Stimulated activated CD4-positive, alpha-beta T cell treated with anti-CD3 and anti-CD28 coated beads, Interleukin-2, amount 100 ng/mL, for 48 hours (primary cell): ENCODE measurements around the gene NUBPL.
"Not testable (repeated sequence)": the region's sequence is repeated elsewhere in the genome, so short reads cannot be mapped to it uniquely, and the experiment has no call there.

Experiments
- DNase-seq, 2 donors: peaks; one replicate each; pipeline ENCODE4 v3.0.0-alpha.2; 2020

NUBPL gene

DNA sequence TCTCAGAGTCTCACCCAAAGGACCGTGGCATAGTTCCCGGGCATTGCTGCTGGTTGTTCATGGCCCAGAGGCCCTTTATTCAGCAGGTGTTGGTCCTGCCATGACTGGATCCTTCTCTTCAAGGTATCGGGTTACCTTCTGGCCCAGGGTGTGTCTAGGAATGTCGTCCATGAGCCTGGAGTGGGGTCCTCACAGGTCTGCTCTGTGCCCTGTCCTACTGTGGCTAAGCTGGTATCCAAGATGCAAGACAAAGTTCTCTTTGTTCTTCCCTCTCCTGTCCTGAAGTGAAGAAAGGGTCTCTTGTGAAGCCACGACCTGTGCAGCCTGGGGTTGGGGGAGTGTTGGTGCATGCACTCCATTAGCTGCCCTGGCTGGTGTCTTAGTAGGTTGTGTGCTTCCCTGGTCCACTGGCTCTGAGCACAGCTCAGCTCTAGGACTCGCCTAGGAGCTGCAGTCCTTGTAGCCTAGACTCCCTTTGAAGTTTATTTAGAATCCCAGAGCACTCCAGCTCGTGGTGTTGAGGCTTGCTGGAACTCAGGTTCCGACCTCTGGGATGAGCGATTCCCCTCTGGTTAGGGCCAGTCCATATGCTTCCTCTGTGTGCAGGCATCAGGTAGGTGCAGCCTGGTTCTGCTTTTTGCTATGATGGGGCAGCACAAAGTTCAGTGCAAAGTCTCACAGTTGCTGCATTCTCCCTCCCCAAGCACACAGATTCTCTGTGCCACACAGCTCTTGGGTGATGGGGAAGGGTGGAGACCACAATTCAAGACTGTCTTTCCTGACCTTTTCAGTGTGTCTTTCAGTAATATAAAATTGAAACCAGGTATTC is 117.4 kb downstream of the NUBPL start:
- no peak for DNase-seq

DNA sequence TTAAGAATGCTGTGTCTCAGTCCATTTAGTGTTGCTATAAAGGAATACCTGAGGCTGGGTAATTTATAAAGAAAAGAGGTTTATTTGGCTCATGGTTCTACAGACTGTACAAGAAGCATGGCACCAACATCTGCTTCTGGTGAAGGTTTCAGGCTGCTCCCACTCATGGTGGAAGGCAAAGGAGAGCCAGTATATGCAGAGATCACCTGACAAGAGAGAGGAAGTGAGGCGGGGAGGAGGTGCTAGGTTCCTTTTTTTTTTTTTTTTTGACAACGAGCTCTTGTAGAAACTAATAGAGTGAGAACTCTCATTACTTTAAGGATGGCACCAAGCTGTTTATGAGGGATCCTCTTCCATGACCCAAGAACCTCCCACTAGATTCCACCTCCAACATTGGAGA is 121.6 kb downstream of the NUBPL start:
- DNase-seq: no peak

DNA sequence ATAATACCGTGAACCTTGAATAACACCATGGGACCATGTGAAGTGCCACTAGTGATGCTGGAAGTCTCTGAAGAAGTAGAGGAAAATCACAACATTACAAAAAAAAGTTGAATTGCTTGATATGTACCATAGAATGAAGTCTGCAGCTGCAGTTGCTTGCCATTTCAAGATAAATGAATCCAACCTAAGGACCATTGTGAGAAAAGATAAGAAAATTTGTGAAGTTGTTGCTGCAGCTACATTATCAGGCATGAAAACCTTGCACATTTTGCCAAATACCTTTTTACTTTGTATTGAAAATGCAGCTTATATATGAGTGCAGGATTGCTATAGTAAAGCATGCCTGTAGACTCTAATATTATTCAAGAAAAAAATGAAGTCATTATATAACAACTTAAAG is 126.5 kb downstream of the NUBPL start:
- no peak for DNase-seq

DNA sequence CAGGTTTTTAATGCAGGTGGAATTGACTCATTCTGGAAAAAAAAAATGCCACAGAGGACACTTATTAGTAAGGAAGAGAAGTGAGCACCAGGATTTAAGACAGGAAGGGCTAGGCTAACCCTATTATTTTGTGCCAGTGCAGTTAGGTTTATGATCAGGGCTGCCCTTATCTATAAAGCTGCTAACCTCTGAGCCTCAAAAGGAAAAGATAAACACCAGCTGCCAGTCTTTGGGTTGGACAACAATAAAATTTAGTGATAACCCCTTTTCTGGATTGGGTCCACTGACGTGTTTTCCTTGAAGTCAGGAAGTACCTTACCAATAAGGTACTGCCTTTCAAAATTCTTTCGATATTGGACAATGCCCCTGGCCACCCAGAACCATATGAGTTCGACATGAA is 128.9 kb downstream of the NUBPL start:
- no peak for DNase-seq

DNA sequence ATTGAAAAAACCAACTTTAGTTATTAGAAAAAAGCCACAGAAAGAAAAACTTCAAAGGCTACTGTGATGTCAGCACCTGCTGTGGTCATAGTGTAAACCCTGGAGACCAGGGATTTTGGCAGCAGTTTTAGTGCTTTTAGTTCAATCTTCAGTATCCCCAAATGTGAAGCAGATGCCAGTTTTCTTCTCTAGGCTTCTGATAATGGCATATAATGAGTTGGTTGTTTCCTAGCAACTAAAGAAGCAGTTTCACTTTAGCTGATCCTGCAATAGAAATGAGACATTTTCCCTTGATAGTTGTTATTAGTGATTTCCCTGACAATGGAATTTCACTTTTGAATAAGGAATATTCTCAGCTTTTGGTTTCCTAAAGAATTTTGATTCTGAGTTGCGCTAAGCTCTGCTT is 131.2 kb downstream of the NUBPL start:
- DNase-seq: no peak

DNA sequence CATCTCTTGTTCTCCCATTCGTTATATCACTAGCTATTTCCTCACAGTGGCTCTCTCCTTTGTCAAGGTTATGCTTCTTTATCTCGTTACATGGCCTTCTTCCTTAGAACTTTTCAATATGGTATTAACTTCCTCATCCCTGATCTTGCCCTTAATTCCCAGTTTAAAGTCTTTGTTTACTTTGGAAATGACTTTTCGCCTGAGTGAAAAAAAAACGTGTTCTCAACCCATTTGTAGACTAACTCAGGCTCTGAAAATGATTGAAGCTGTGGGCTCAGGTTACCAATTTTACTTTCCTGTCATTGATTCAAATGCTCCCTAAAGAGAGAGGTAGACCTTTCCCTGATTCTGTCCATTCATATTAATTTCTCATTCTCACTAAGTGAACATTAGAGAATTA is 135.2 kb downstream of the NUBPL start:
- DNase-seq: no peak

DNA sequence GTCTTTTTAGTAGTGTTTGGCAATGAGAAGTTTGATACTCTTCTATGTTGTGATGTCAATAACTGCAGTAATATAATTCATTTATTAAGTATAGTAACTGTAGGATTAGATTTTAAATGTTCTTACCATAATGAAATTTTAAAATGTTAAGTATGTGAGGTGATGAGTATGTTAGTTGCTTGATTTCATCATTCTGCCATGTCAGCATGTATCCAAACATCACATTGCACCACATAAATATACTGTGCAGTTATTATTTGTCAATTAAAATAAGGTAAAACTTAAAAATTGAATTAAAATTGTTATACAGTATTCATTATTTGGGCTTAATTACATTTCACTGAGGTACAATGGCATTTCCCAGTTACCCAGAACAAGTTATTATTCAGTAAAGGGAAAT is 138.6 kb downstream of the NUBPL start:
- no peak for DNase-seq

DNA sequence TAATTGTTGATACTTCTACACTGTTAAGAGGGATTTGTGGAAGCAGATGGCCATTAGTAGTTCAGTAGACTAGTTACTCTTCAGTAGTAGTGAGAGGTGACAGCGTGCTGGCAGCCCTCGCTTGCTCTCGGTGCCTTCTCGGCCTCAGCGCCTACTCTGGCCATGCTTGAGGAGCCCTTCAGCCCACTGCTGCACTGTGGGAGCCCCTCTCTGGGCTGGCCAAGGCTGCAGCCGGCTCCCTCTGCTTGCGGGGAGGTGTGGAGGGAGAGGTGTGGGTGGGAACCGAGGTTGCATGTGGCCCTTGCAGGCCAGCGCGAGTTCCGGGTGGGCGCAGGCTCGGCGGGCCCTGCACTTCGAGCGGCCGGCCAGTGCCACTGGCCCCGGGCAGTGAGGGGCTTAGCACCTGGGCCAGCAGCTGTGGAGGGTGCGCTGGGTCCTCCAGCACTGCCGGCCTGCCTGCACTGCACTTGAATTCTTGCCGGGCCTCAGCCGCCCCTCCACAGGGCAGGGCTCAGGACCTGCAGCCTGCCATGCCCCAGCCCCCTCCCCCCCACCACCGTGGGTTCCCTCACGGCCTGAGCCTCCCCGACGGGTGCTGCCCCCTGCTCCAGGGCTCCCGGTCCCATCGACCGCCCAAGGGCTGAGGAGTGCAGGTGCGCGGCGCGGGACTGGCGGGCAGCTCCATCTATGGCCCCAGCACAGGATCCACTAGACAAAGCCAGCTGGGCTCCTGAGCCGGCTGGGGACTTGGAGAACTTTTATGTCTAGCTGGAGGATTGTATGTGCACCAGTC is 139.3 kb downstream of the NUBPL start:
- no peak for DNase-seq

DNA sequence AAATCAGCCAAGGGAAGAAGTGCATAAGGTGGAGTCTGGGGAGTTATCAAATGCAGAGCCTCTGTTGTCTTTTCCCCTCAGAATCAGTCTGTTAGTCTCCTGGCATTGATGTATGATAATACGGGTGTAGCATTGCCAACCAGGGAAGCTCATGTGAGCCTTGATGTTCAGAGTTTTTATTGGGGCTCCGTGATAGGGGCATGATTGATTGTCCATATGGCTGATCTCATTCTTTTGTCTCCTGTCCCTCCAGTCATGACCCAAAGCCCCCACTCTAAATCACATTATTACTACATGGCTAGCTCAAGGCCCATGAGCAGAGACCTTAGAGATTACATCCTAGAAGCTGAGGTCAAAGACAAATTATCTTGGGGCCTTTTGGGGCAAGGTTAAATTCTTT is 140.9 kb downstream of the NUBPL start:
- DNase-seq: no peak

DNA sequence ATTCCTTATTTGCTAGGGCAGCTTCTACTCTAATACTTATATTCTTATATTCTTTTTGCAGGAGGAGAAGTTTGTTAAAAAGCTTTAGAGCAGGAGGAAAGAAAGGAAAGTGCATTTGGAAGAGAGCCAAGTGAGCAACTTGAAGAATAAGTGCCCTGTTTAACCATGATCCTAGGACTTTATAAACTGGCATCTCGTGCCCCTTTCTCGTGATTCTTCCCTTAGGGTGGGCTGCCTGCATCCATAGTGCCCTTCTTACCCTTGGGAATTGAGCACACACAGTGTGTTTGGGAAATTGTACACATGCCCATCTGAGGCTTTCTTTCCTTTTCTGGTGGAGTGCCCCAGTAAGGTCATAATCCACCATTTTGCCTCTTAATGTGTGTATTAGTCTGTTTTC is 141.9 kb downstream of the NUBPL start:
- DNase-seq: no peak

DNA sequence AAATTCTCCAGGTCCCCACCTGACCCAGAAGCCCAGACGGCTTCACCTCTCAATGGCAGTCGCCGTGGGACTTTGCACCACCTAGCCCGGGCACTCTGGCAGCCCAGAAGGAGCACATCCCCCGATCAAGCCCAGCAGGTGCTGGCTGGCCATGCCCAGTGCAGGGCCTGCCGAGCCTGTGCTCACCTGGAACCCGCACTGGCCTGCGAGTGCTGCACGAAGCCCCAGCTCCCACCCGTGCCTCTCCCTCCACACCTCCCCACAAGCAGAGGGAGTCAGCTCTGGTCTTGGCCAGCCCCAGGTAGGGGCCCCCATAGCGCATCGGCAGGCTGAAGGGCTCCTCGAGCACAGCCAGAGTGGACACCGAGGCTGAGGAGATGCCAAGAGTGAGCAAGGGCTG is 144.5 kb downstream of the NUBPL start:
- DNase-seq: no peak

DNA sequence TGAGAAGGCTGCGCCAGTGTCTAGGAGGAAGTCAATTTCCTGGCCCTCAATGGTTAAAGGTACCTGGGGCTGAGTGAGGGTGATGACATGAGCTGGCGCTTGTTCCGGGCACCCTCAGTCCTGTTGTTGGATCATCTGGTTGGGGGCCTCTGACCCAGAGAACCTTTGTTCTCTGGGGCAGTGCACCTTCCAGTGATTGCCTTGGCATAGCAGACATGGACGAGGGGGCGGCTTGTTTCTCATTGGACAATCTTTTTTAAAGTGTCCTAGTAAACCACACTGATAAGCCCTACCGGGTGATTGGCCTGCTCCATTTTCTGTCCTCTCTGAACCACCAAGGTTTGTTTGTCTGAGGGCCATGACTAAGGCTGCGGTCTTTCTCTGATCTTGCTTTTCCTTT is 147.5 kb downstream of the NUBPL start:
- DNase-seq: not testable (repeated sequence)

DNA sequence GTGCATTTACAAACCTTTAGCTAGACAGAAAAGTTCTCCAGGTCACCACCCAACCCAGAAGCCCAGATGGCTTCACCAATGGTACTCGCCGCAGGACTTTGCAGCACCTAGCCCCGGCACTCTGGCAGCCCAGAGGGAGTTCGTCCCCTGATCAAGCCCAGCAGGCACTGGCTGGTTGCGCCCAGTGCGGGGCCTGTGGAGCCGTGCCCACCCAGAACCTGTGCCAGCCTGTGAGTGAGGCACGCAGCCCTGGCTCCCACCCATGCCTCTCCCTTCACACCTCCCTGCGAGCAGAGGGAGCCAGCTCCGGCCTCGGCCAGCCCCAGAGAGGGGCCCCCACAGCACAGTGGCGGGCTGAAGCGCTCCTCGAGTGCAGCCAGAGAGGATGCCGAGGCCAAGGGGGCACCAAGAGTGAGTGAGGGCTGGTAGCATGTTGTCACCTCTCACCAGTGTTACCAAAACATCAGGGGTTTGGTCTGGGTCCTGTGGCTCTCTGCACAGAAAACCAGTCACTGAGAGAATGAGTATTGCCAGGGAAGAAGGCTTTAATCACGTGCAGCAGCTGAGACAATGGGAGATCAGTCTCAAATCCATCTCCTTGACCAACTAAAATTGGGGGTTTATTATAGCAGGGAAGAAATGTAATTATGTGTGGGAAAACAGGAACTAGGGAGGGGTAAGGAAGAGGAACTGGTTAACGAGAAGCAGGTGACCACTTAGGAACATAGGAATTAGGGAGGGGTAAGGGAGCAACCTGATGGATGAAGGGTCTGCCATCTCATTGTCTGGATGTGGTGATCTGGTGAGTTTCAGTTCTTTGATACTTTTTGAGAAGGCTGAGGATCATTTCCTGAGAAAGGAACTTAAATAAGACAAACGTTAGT is 151.3 kb downstream of the NUBPL start:
- DNase-seq: no peak

DNA sequence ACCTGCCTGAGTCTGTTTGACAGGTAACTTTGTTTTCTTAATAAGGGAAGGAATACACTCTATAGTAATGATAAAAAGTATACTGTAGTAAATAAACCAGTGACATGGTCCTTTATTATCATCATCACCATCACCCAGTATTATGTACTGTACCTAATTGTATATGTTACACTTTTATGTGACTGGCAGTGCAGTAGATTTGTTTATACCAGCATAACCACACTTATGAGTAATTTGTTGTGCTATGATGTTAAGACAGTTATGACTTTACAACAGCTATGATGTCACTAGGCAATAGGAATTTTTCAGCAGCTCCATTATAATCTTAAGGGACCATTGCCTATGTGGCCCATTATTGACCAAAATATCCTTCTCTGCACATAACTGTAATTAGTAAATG is 155.0 kb downstream of the NUBPL start:
- no peak for DNase-seq

DNA sequence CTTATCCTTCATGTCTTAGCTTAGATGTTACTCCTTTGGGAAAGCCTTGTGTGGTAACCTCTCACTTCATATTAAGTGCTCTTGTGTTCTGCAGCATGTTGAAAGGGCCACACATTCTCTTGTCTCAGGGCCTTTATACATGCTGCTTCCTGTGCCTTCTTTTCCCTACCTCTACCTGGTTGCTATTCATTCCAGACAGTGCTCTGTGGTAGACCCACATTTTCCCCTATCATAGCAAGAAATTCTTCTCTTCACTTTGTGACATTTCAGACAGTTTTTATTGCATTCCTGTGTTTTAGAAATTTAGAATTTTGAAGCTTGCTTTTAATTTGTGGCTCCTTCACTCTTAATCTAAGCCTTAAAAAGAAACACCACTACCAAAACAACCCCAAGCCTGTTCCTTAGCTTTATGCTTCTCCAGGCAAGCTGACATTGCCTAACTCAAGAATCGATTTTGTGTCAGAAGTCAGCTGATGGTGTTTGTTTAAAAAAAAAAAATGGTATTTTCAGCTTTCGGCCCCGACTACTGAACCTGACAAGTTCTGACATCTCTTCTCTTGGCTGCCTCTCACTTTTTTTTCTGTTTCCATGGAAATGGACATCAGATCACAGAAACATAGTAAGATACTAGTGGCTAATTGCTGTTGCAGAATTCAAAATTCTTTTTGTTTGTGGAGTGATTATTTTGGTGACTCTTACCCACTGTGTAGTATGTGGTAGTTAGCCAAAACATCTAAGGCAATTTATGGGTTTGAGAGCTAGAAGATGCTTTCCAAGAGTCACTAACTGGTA is 156.3 kb downstream of the NUBPL start:
- DNase-seq: no peak

DNA sequence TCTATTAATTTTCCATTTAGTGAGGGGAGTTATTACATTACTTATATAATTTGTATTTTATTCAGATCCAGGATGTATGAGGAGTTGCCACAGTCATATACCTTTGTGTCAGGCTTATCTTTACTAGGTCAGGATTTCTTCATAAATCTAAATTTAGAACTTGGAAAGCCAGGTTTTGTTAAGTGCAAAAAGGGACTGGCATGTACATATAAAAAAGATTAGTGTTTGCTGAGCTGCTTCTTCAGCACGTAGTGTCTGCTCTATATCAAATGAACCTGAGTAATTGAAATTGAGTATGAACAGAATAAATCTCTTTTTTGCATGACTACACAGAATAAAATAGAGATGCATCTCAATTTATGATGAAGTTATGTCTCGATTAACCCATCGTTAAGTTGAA is 157.4 kb downstream of the NUBPL start:
- DNase-seq: no peak

DNA sequence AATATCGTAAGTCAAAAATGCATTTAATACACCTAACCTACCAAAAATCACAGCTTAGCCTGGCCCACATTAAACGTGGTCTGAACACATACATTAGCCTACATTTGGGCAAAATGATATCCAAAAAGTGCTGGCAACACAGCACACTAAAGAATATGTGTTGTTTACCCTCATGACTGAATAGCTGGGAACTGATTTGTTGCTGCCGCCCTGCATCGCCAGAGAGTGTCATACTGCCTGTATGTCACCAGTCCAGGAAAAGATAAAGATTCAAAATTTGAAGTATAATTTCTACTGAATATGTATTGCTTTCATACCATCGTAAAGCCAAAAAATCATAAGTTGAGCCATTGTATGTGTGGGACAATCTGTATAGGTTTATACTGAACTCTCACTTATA is 157.8 kb downstream of the NUBPL start:
- no peak for DNase-seq

DNA sequence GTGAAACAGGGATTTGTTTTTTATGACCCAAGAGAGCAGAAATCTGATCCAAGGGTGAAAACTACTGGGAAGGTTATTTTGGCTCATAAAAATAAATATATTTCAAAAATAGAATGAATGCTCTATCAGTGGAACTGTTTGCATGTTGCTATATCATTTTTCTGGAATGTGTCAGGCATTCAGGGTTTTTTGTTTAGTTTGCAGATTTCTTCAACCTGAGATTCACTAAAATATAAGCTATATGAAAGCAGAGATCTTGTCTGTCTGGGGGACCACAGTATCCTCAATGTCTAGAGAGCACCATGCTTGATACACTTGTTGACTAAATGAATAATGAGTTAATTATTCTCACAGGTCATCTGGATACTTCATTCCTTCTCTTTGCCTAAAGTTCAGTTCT is 165.1 kb downstream of the NUBPL start:
- DNase-seq: no peak

DNA sequence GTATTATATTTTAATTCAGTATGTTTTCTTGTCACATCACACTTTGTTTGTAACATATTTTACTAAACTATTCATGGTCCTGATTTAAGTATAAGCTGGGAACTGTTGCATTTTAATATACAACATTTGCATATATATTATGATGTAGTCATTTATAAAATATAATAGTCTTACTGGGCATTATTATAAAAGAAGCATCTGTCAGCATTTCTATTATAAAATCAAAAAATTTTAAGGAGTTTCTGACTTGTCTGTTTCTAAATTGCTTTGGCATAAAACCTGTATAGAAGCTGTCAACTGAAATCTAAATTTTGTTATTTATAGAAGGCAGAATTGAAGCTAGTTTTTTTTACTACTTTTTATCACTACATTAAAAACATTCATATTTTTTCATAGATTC is 166.6 kb downstream of the NUBPL start:
- no peak for DNase-seq

DNA sequence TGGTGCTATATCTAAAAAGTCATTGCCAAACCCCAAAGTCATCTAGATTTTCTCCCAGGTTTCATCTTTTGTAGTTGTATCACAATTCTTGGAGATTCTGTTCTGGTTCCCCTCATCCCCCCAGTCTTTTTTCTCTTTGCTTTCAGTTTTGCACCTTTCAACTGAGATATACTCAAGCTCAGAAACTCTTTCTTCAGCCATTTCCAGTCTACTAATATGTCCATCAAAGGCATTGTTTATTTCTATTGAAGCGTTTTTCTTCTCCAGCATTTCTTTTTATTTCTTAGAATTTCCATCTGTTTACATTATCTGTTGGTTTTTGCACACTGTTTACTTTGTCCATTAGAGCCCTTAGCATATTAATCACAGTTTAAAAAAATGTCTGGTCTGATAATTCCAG is 179.5 kb downstream of the NUBPL start:
- no peak for DNase-seq

DNA sequence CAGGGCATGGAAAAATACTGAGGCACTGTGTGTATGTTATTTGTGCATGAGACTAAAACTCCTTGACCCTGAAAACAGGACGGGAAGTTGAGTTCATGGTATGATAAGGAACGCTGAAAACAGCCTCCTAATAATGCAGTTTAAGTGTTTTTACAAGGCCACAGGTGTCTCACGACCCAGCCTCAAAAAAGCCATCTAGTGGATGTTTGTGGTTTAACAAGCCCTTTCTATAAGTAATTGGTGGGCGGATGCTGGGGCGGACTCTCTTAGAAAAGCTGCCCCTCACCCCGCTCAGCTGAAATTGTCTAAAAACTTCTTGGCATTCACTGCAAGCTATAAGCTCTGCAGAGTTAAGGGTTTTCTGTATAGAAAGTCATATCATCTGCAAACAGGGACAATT is 184.5 kb downstream of the NUBPL start:
- no peak for DNase-seq

DNA sequence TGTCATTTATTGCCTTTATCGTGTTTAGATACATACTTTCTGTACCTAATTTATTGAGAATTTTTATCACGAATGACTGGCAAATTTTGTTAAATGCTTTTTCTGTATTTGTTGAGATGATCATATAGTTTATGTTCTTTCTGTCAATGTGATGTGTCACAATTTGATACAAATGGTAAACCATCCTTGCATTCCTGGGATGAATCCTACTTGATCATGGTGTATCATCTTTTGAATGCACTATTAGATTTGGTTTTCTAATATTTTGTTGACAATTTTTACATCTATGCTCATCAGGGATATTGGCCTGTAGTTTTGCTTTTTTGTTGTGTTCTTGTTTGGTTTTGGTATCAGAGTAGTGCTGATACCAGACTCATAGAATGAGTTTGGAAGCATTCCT is 185.1 kb downstream of the NUBPL start:
- DNase-seq: no peak

DNA sequence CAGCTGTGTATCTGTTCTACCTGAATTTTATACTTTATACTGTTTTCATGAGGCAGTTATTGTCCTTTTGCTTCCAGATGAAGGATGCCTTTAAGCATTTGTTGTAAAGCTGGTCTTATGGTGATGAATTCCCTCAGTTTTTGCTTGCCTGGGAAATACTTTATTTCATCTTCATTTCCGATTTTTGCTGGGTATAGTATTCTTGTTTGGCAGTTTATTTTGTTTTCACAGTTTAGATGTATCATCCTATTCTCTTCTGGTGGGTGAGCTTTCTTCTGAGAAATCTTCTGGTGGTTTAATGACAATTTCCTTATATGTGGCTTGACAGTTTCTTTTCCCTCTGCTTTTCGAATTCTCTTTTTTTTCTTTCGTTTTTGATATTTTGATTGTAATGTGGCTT is 188.1 kb downstream of the NUBPL start:
- no peak for DNase-seq
